GM12878 (cell line): ENCODE results near the gene GALNT17. TPM values are rescaled to one million over a fixed set of nuclear protein-coding genes. Genes with fewer than 3 reads are reported as not detected.

Experiments
- ATAC-seq: fragments of 200-7000 bp; cut with Tn5 transposase; 3 replicates; pipeline ENCODE4 v1.9.1; 2020; ENCODE audit warnings: mild to moderate bottlenecking, moderate library complexity
- BruUV-seq: library from RNA; stranded (reverse); fragments of 400-500 nt; replicated peaks from 2 replicates; lab custom pipeline; 2021; lab: Mats Ljungman, UMichigan
- CTCF ChIA-PET: fragments of 300-600 bp; sonication (Branson Sonifier 250); formaldehyde crosslinking; extraction: SDS; loops from one replicate; lab custom pipeline; 2021; ENCODE audit warnings: inconsistent platforms; lab: Yijun Ruan, JAX
- POLR2A ChIA-PET: fragments of 350-600 bp; formaldehyde crosslinking; extraction: SDS; loops from one replicate; lab custom pipeline; 2021; ENCODE audit warnings: inconsistent platforms; lab: Charles Lee
- RAD21 ChIA-PET: fragments of 300-600 bp; sonication (Branson Sonifier 250); formaldehyde crosslinking; loops from one replicate; lab custom pipeline; 2023; ENCODE audit warnings: antibody characterized with exemption; ENCODE audit not compliant: unreplicated experiment; lab: Charles Lee
- SMC1A ChIA-PET: fragments of 300-600 bp; sonication (Branson Sonifier 250); formaldehyde crosslinking; loops from one replicate; lab custom pipeline; 2023; ENCODE audit not compliant: unreplicated experiment, uncharacterized antibody; lab: Charles Lee
- DNase-seq: peaks from one replicate; pipeline ENCODE4 v3.0.0-alpha.2; 2011; ENCODE audit warnings: low read depth, low spot score
- FAIRE-seq: peaks from 3 replicates; lab custom pipeline; 2011; peaks lifted over from hg19 to GRCh38; lab: Jason Lieb, UNC
- H2AFZ ChIP-seq: 2 replicates; pipeline ENCODE4 v1.6.0; 2011; ENCODE audit warnings: low read depth, low read length, control low read depth; ENCODE audit not compliant: control insufficient read depth
- H3K27ac ChIP-seq: 2 replicates; pipeline ENCODE4 v1.5.1; 2011; ENCODE audit warnings: control low read depth; ENCODE audit not compliant: control insufficient read depth, insufficient read depth
- H3K27me3 ChIP-seq, 2 experiments: replicated peaks in 1 of 2; 2 replicates each; pipeline versions ENCODE4 v1.6.0 to v1.6.1; 2011; ENCODE audit warnings: low read length in 1 of 2; ENCODE audit not compliant: control insufficient read depth in 2 of 2, insufficient read depth in 2 of 2
- H3K36me3 ChIP-seq, 2 experiments: 2 replicates each; pipeline ENCODE4 v1.5.1; 2011; ENCODE audit warnings: low read length in 1 of 2; ENCODE audit not compliant: control insufficient read depth in 2 of 2, insufficient read depth in 2 of 2
- H3K4me1 ChIP-seq: 2 replicates; pipeline ENCODE4 v1.6.1; 2011; ENCODE audit warnings: mild to moderate bottlenecking, low read length, moderate library complexity, mixed read lengths; ENCODE audit not compliant: control insufficient read depth, insufficient read depth
- H3K4me2 ChIP-seq: 2 replicates; pipeline ENCODE4 v1.6.0; 2011; ENCODE audit warnings: control low read depth; ENCODE audit not compliant: control insufficient read depth, insufficient read depth
- H3K4me3 ChIP-seq: fragments of 200-600 bp; sonication (generic); 2 replicates; pipeline ENCODE4 v1.5.1; 2016
- H3K79me2 ChIP-seq: 2 replicates; pipeline ENCODE4 v1.6.0; 2011; ENCODE audit warnings: low read length; ENCODE audit not compliant: control insufficient read depth, insufficient read depth
- H3K9ac ChIP-seq: 2 replicates; pipeline ENCODE4 v1.8.0; 2011; ENCODE audit warnings: low read length, control low read depth, mixed read lengths; ENCODE audit not compliant: control insufficient read depth, insufficient read depth
- H3K9me3 ChIP-seq: replicated peaks from 3 replicates; pipeline ENCODE4 v1.5.1; 2011; ENCODE audit warnings: mild to moderate bottlenecking, low read length; ENCODE audit not compliant: control insufficient read depth, insufficient read depth
- H4K20me1 ChIP-seq: 2 replicates; pipeline ENCODE4 v1.6.0; 2011; ENCODE audit not compliant: control insufficient read depth, insufficient read depth
- ATF3 ChIP-seq: IDR thresholded peaks from 2 replicates; pipeline ENCODE4 v1.6.1; 2011; ENCODE audit warnings: low read depth, mild to moderate bottlenecking, low read length, moderate library complexity, borderline replicate concordance; ENCODE audit errors: extremely low read depth
- BACH1 ChIP-seq: fragments of 450-650 bp; IDR thresholded peaks from 2 replicates; pipeline ENCODE4 v1.6.1; 2017; ENCODE audit warnings: mild to moderate bottlenecking, borderline replicate concordance
- BHLHE40 ChIP-seq, 2 experiments: fragments of 450-650 bp in 1 of 2; IDR thresholded peaks; 2 replicates each; pipeline ENCODE4 v1.6.1; 2011 to 2017; ENCODE audit warnings: low read depth in 2 of 2, borderline replicate concordance in 1 of 2, improper control_type of control experiment in 1 of 2, low read length in 1 of 2, mild to moderate bottlenecking in 1 of 2
- CTCF ChIP-seq, 3 experiments: IDR thresholded peaks in 2 of 3; conservative IDR thresholded peaks in 1 of 3; 2 replicates each; pipeline ENCODE4 v1.5.1; 2011; ENCODE audit warnings: low read depth in 3 of 3, low read length in 3 of 3, mild to moderate bottlenecking in 3 of 3, control low read depth in 2 of 3, moderate library complexity in 2 of 3, inconsistent platforms in 1 of 3, mixed read lengths in 1 of 3; ENCODE audit not compliant: control insufficient read depth in 2 of 3, insufficient read depth in 1 of 3; ENCODE audit errors: extremely low read depth in 1 of 3
- E4F1 ChIP-seq: fragments of 450-650 bp; IDR thresholded peaks from 2 replicates; pipeline ENCODE4 v1.6.1; 2018; ENCODE audit warnings: borderline replicate concordance, mild to moderate bottlenecking; ENCODE audit not compliant: partially characterized antibody
- IKZF1 ChIP-seq: fragments of 450-650 bp; conservative IDR thresholded peaks from 2 replicates; pipeline ENCODE4 v1.6.1; 2017; ENCODE audit warnings: antibody characterized with exemption, mild to moderate bottlenecking
- IKZF2 ChIP-seq, 2 experiments: fragments of 450-650 bp; IDR thresholded peaks; 2 replicates each; pipeline ENCODE4 v1.6.1; 2017; ENCODE audit warnings: mild to moderate bottlenecking in 2 of 2, moderate library complexity in 2 of 2
- KLF5 ChIP-seq: fragments of 450-650 bp; IDR thresholded peaks from 2 replicates; pipeline ENCODE4 v1.6.1; 2014; ENCODE audit warnings: mild to moderate bottlenecking; ENCODE audit not compliant: partially characterized antibody
- MTA2 ChIP-seq: fragments of 450-650 bp; IDR thresholded peaks from 2 replicates; pipeline ENCODE4 v1.6.1; 2016; ENCODE audit warnings: low read depth, mild to moderate bottlenecking, moderate library complexity
- MYB ChIP-seq: fragments of 150-350 bp; IDR thresholded peaks from 2 replicates; pipeline ENCODE4 v1.6.1; 2014; ENCODE audit warnings: mild to moderate bottlenecking, low read depth, low read length, borderline replicate concordance
- NBN ChIP-seq: fragments of 450-650 bp; IDR thresholded peaks from 2 replicates; pipeline ENCODE4 v1.6.1; 2016
- NFIC ChIP-seq: IDR thresholded peaks from 2 replicates; pipeline ENCODE4 v1.6.1; 2012; ENCODE audit warnings: low read depth, mild to moderate bottlenecking, inconsistent platforms, low read length, moderate library complexity
- RAD21 ChIP-seq: IDR thresholded peaks from 2 replicates; pipeline ENCODE4 v1.6.1; 2011; ENCODE audit warnings: mild to moderate bottlenecking, low read depth, low read length, moderate library complexity; ENCODE audit not compliant: insufficient read depth
- RB1 ChIP-seq: fragments of 450-650 bp; formaldehyde crosslinking; IDR thresholded peaks from 2 replicates; pipeline ENCODE4 v1.6.1; 2017; ENCODE audit warnings: mild to moderate bottlenecking, borderline replicate concordance
- RBBP5 ChIP-seq: fragments of 200-600 bp; sonication (generic); conservative IDR thresholded peaks from 2 replicates; pipeline ENCODE4 v1.6.1; 2016
- STAT3 ChIP-seq: IDR thresholded peaks from 2 replicates; pipeline ENCODE4 v1.6.1; 2011; ENCODE audit warnings: low read depth, low read length, improper control_type of control experiment
- ZSCAN29 ChIP-seq: fragments of 450-650 bp; IDR thresholded peaks from 2 replicates; pipeline ENCODE4 v1.6.1; 2017; ENCODE audit warnings: mild to moderate bottlenecking, moderate library complexity
- WGBS: methylation state at CpG from one replicate; pipeline ENCODE4 v1.1.6; 2016; ENCODE audit warnings: low lambda C conversion rate; ENCODE audit not compliant: insufficient replicate concordance, insufficient coverage; ENCODE audit errors: missing lambda C conversion rate; 5-methylcytosine and 5-hydroxymethylcytosine counted together
- in situ Hi-C: fragments of 300-500 bp; cut with MboI; formaldehyde crosslinking; loops from 9 replicates; pipeline ENCODE4 v1.14.3; 2018; ENCODE audit warnings: mixed read lengths
- intact Hi-C: fragments of 100-400 bp; cut with micrococcal nuclease; formaldehyde crosslinking; loops from one replicate; pipeline ENCODE4 v1.14.2; 2022; ENCODE audit not compliant: unreplicated experiment
- polyA plus RNA-seq, 11 experiments: library from polyadenylated mRNA; depleted of rRNA in 4 of 11; unstranded in 6 of 11; stranded (reverse) in 5 of 11; fragments of >200 nt; fragmentation: Nextera tagmentation in 4 of 11; fragmentation: Illumina TruSeq in 1 of 11; extraction: Ambion mirVana in 4 of 11; extraction: Trizol in 1 of 11; gene quantifications; 1 replicate in 1 of 11; 2 replicates in 10 of 11; pipeline versions ENCODE4 v1.2.1 to v1.2.3, GENCODE V29; 2011 to 2016; ENCODE audit warnings: inconsistent platforms in 2 of 11, missing spikeins in 2 of 11, low read depth in 1 of 11
- total RNA-seq, 4 experiments: library from RNA; depleted of rRNA in 3 of 4; stranded (reverse); fragments of >200 nt in 3 of 4; fragmentation: Illumina TruSeq in 1 of 4; extraction: Trizol in 1 of 4; gene quantifications; 2 replicates each; pipeline versions ENCODE4 v1.2.1 to v1.2.3, GENCODE V29; 2013 to 2021

GALNT17 gene
- total and polyA plus RNA-seq, 10 of the 15 experiments (the other 5 are each of a cell fraction or from before 2014, with no cell fraction given): 0.12 to 0.15 TPM; not detected in 8

GRCh38 chr7:71135663-71136062 is 3.7 kb downstream of the GALNT17 start (continued):
- TF ChIP-seq RAD21 (no peak), MTA2 (no peak), IKZF2 (IDR thresholded peaks at IDR 0.05) (no peak), NFIC (no peak), BACH1 (no peak), CTCF (IDR thresholded peaks at IDR 0.05 in 2 of 3, conservative IDR thresholded peaks at IDR 0.05 in 1 of 3; ENCODE audit: control insufficient read depth in 2 of 3, extremely low read depth in 1 of 3, insufficient read depth in 1 of 3, low read depth in 3 of 3, low read length in 3 of 3) (no peak)
- TF ChIP-seq, all 136 proteins: peak for 0

DNA sequence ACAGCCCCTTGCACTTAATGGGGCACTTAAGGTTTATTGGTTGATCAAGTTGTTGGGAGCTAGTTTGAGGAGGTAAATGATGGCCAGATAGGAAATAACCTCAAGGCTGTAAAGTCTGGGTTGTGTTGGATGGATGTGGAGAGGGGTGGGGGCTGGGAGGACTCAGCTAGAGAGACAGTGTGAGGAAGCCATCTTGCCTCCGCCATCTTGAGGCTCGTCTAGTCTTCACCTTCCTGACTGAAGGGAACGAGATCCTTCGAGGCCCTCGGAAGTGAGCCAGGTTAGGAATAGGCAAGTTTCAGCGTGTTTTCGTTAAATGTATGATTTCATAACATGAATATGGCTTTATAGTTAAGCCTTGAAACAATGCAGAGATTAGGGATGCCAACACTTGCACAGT is 5.5 kb downstream of the GALNT17 start:
- in situ Hi-C loops (no loop called here), intact Hi-C loops (no loop called here)
- Histone ChIP-seq H3K27ac (no peak overlapping the region), H3K9me3 (no peaks in the 10 kb centered on the region; the same call in 2 of the 3 replicates), H3K4me3 (no peak overlapping the region), H3K4me1 (no peaks in the 10 kb centered on the region), H4K20me1 (no peaks in the 10 kb centered on the region), H3K9ac (no peak overlapping the region), H3K27me3 (no peaks in the 10 kb centered on the region), H3K79me2 (no peaks in the 10 kb centered on the region), H3K36me3 (no peaks in the 10 kb centered on the region), H3K4me2 (no peak overlapping the region), H2AFZ (no peak overlapping the region)
- ChIA-PET SMC1A (no interaction called here), CTCF (interaction anchor here (0.6 kb wide), 1 partner anchor 295 kb away, joined by 3 read pairs; no protein-coding TSS in a partner anchor), POLR2A (no interaction called here), RAD21 (no interaction called here)
- ATAC-seq (no peak), FAIRE-seq (no peak), DNase-seq (no peak)
- 62% methylated on average over 7 of the region's 7 CpGs for WGBS
- BruUV-seq: no TSS peak
- no peak for TF ChIP-seq ZSCAN29
- TF ChIP-seq NBN: no peak
- no peak for TF ChIP-seq RB1
- no peak for TF ChIP-seq CTCF (IDR thresholded peaks at IDR 0.05 in 2 of 3, conservative IDR thresholded peaks at IDR 0.05 in 1 of 3; ENCODE audit: control insufficient read depth in 2 of 3, extremely low read depth in 1 of 3, insufficient read depth in 1 of 3, low read depth in 3 of 3, low read length in 3 of 3)
- no peak for TF ChIP-seq IKZF1
- TF ChIP-seq E4F1: no peak
- no peak for TF ChIP-seq KLF5
- TF ChIP-seq BHLHE40 (IDR thresholded peaks at IDR 0.05; ENCODE audit: borderline replicate concordance in 1 of 2, low read depth in 2 of 2, low read length in 1 of 2): no peak
- TF ChIP-seq ATF3: no peak
- TF ChIP-seq RBBP5: no peak
- TF ChIP-seq STAT3: no peak
- TF ChIP-seq MYB: no peak
